Activated CD8-positive, alpha-beta memory T cell treated with anti-CD3 and anti-CD28 coated beads for 36 hours (primary cell): ENCODE data around the gene PEX7. TPM values are rescaled to one million over a fixed set of nuclear protein-coding genes. Genes with fewer than 3 reads are reported as not detected.

ENCODE experiments used
- CTCF ChIA-PET: fragments of 350-600 bp; sonication (Branson Sonifier 250); formaldehyde crosslinking; loops from one replicate; lab custom pipeline; 2021; ENCODE audit warnings: antibody characterized with exemption; lab: Charles Lee
- POLR2A ChIA-PET: fragments of 350-600 bp; sonication (Branson Sonifier 250); formaldehyde crosslinking; loops from one replicate; lab custom pipeline; 2021; ENCODE audit warnings: antibody characterized with exemption; lab: Charles Lee
- total RNA-seq, 2 experiments: library from RNA; stranded (reverse); gene quantifications; one replicate each; pipeline ENCODE4 v1.2.3, GENCODE V29; 2021

The PEX7 gene
- 1 to 10 TPM; 4.2 to 5.8 TPM for total RNA-seq

- POLR2A ChIA-PET, result interaction anchor here (0.9 to 1.3 kb wide), 2 partner anchors 31 to 533 kb away, joined by 3 to 10 read pairs; partner anchors contain the start of genes BCLAF1 and MAP3K5
Measured at GRCh38 chr6:136822376-136823127, at the start of gene PEX7. Gene PEX7 (plus strand): TSS chr6:136822592. CDS start chr6:136822666, 74 bp downstream.

GRCh38 chr6:136772685-136773472, 49.5 kb upstream of the PEX7 start:
- ChIA-PET CTCF (interaction anchor here (1.4 to 2.1 kb wide), 5 partner anchors 10 to 128 kb away, joined by 4 to 8 read pairs (median 5); partner anchors contain the start of gene MAP3K5), POLR2A (interaction anchor here (0.8 to 2.2 kb wide), 2 partner anchors 16 to 19 kb away, joined by 3 to 4 read pairs; no protein-coding TSS in a partner anchor)

More at GRCh38 chr6:136822376-136823127, at the start of gene PEX7:
- CTCF ChIA-PET, result interaction anchor here (0.7 to 2.4 kb wide), 7 partner anchors 9 to 179 kb away, joined by 3 to 7 read pairs (median 5); partner anchors contain the start of genes MAP3K5 and SLC35D3

GRCh38 chr6:136773473-136773796, 49.0 kb upstream of the PEX7 start:
- POLR2A ChIA-PET, result interaction anchor here (2.2 kb wide), 1 partner anchor 19 kb away, joined by 4 read pairs; no protein-coding TSS in a partner anchor
- CTCF ChIA-PET, result interaction anchor here (1.0 to 2.1 kb wide), 5 partner anchors 10 to 129 kb away, joined by 3 to 8 read pairs (median 5); partner anchors contain the start of gene MAP3K5

GRCh38 chr6:136774228-136775041, 48.0 kb upstream of the PEX7 start:
- CTCF ChIA-PET, result interaction anchor here (1.0 to 2.1 kb wide), 2 partner anchors 15 to 18 kb away, joined by 3 to 5 read pairs; partner anchors contain the start of gene MAP3K5
- POLR2A ChIA-PET, result no interaction called here

- POLR2A ChIA-PET, result no interaction called here
- CTCF ChIA-PET, result no interaction called here
Measured at GRCh38 chr6:136775081-136775480, 47.3 kb upstream of the PEX7 start.

GRCh38 chr6:136775548-136775947, 46.8 kb upstream of the PEX7 start:
- CTCF ChIA-PET, result interaction anchor here (1.7 kb wide), 1 partner anchor 17 kb away, joined by 5 read pairs; the partner anchor contains the start of gene MAP3K5
- POLR2A ChIA-PET, result no interaction called here

GRCh38 chr6:136777651-136778050, 44.7 kb upstream of the PEX7 start:
- CTCF ChIA-PET, result no interaction called here
- POLR2A ChIA-PET, result no interaction called here

GRCh38 chr6:136779682-136780081, 42.7 kb upstream of the PEX7 start:
- ChIA-PET CTCF (no interaction called here), POLR2A (no interaction called here)

GRCh38 chr6:136780972-136781371, 41.4 kb upstream of the PEX7 start:
- POLR2A ChIA-PET, result no interaction called here
- CTCF ChIA-PET, result interaction anchor here (1.0 kb wide), 1 partner anchor 12 kb away, joined by 3 read pairs; the partner anchor contains the start of gene MAP3K5

- POLR2A ChIA-PET, result no interaction called here
- CTCF ChIA-PET, result interaction anchor here (0.7 to 2.1 kb wide), 3 partner anchors 10 to 180 kb away, joined by 3 to 6 read pairs (median 4); partner anchors contain the start of gene MAP3K5
Measured at GRCh38 chr6:136782021-136782770, 40.2 kb upstream of the PEX7 start.

GRCh38 chr6:136783021-136783420, 39.4 kb upstream of the PEX7 start:
- ChIA-PET CTCF (interaction anchor here (1.1 to 2.1 kb wide), 2 partner anchors 10 to 138 kb away, joined by 4 to 6 read pairs; partner anchors contain the start of gene MAP3K5), POLR2A (interaction anchor here (0.7 kb wide), 1 partner anchor 8 kb away, joined by 3 read pairs; no protein-coding TSS in a partner anchor)

GRCh38 chr6:136783495-136784270, 38.7 kb upstream of the PEX7 start:
- ChIA-PET POLR2A (interaction anchor here (0.7 to 1.0 kb wide), 2 partner anchors 8 to 9 kb away, joined by 3 to 5 read pairs; partner anchors contain the start of gene MAP3K5), CTCF (interaction anchor here (0.7 to 7.4 kb wide), 3 partner anchors 9 to 139 kb away, joined by 3 to 32 read pairs (median 6); partner anchors contain the start of gene MAP3K5)

GRCh38 chr6:136784271-136784664, 38.1 kb upstream of the PEX7 start:
- CTCF ChIA-PET, result interaction anchor here (0.7 to 7.4 kb wide), 2 partner anchors 8 to 140 kb away, joined by 3 to 32 read pairs; partner anchors contain the start of gene MAP3K5
- POLR2A ChIA-PET, result interaction anchor here (1.0 kb wide), 1 partner anchor 8 kb away, joined by 5 read pairs; the partner anchor contains the start of gene MAP3K5

GRCh38 chr6:136784910-136785746, 37.3 kb upstream of the PEX7 start:
- ChIA-PET CTCF (interaction anchor here (0.7 to 7.4 kb wide), 3 partner anchors 7 to 141 kb away, joined by 3 to 32 read pairs (median 6); partner anchors contain the start of gene MAP3K5), POLR2A (no interaction called here)

- ChIA-PET CTCF (interaction anchor here (2.1 to 7.4 kb wide), 2 partner anchors 23 to 142 kb away, joined by 6 to 32 read pairs; no protein-coding TSS in a partner anchor), POLR2A (interaction anchor here (0.7 to 0.9 kb wide), 2 partner anchors 26 to 58 kb away, joined by 4 to 11 read pairs; no protein-coding TSS in a partner anchor)
Measured at GRCh38 chr6:136786658-136787057, 35.7 kb upstream of the PEX7 start.
